WTC11 (cell line): Measurements from ENCODE around the gene CROCC2. TPM values are rescaled to one million over a fixed set of nuclear protein-coding genes. Genes with fewer than 3 reads are reported as not detected.

ENCODE experiments used
- ATAC-seq: fragments of 200-7000 bp; cut with Tn5 transposase; 2 replicates; pipeline ENCODE4 v1.10.0; 2021; ENCODE audit warnings: mild to moderate bottlenecking, moderate library complexity
- CTCF ChIA-PET: fragments of 300-600 bp; sonication (Branson Sonifier 250); formaldehyde crosslinking; loops from one replicate; lab custom pipeline; 2021; ENCODE audit warnings: antibody characterized with exemption; lab: Charles Lee
- POLR2A ChIA-PET: fragments of 350-600 bp; sonication (Branson Sonifier 250); formaldehyde crosslinking; loops from one replicate; lab custom pipeline; 2021; ENCODE audit warnings: antibody characterized with exemption; lab: Charles Lee
- DNase-seq: peaks from one replicate; pipeline ENCODE4 v3.0.0; 2021; ENCODE audit warnings: low spot score
- H3K27ac Mint-ChIP-seq: 2 replicates; pipeline ENCODE4 v1.8.0; 2021; ENCODE audit warnings: mixed read lengths
- H3K27me3 Mint-ChIP-seq: 2 replicates; pipeline ENCODE4 v1.8.0; 2021; ENCODE audit warnings: low read depth, mild to moderate bottlenecking, moderate library complexity, mixed read lengths
- H3K36me3 Mint-ChIP-seq: 2 replicates; pipeline ENCODE4 v1.8.0; 2021; ENCODE audit warnings: mixed read lengths
- H3K4me1 Mint-ChIP-seq: 2 replicates; pipeline ENCODE4 v1.8.0; 2022; ENCODE audit warnings: mixed read lengths
- H3K4me3 Mint-ChIP-seq: 2 replicates; pipeline ENCODE4 v1.8.0; 2021; ENCODE audit warnings: mild to moderate bottlenecking, moderate library complexity, mixed read lengths
- H3K9me3 Mint-ChIP-seq: 2 replicates; pipeline ENCODE4 v1.8.0; 2021; ENCODE audit warnings: mixed read lengths
- AFF4 ChIP-seq: sonication (generic); formaldehyde crosslinking; IDR thresholded peaks from 2 replicates; pipeline ENCODE4 v1.8.1; 2023; ENCODE audit warnings: mild to moderate bottlenecking, missing genetic modification reagents, borderline replicate concordance
- AR ChIP-seq: fragments of 250-450 bp; sonication (Bioruptor Pico); IDR thresholded peaks from 2 replicates; pipeline ENCODE4 v1.9.0; 2021; ENCODE audit warnings: mild to moderate bottlenecking
- ARID4B ChIP-seq: sonication (generic); formaldehyde crosslinking; IDR thresholded peaks from 2 replicates; pipeline ENCODE4 v1.8.0; 2023; ENCODE audit warnings: missing genetic modification reagents, mild to moderate bottlenecking, borderline replicate concordance
- ATF3 ChIP-seq: sonication (generic); formaldehyde crosslinking; conservative IDR thresholded peaks from 2 replicates; pipeline ENCODE4 v1.8.1; 2022; ENCODE audit warnings: mild to moderate bottlenecking, missing genetic modification reagents
- E2F1 ChIP-seq: sonication (generic); formaldehyde crosslinking; IDR thresholded peaks from 2 replicates; pipeline ENCODE4 v1.8.0; 2022; ENCODE audit warnings: mild to moderate bottlenecking, missing genetic modification reagents
- E2F4 ChIP-seq: sonication (generic); formaldehyde crosslinking; IDR thresholded peaks from 2 replicates; pipeline ENCODE4 v1.8.1; 2022; ENCODE audit warnings: low read depth, mild to moderate bottlenecking, moderate library complexity, missing genetic modification reagents, borderline replicate concordance
- ELF4 ChIP-seq: sonication (generic); formaldehyde crosslinking; IDR thresholded peaks from 2 replicates; pipeline ENCODE4 v1.8.1; 2022; ENCODE audit warnings: low read depth, mild to moderate bottlenecking, moderate library complexity, missing genetic modification reagents
- ESRRA ChIP-seq: sonication (generic); formaldehyde crosslinking; IDR thresholded peaks from 2 replicates; pipeline ENCODE4 v1.8.1; 2022; ENCODE audit warnings: mild to moderate bottlenecking, missing genetic modification reagents, borderline replicate concordance
- HMGXB4 ChIP-seq: sonication (generic); formaldehyde crosslinking; IDR thresholded peaks from 2 replicates; pipeline ENCODE4 v1.8.1; 2023; ENCODE audit warnings: mild to moderate bottlenecking, moderate library complexity, missing genetic modification reagents
- MLX ChIP-seq: sonication (generic); formaldehyde crosslinking; IDR thresholded peaks from 2 replicates; pipeline ENCODE4 v1.8.1; 2023; ENCODE audit warnings: mild to moderate bottlenecking, missing genetic modification reagents, moderate library complexity
- MXD4 ChIP-seq: fragments of 250-450 bp; sonication (Bioruptor Pico); IDR thresholded peaks from 2 replicates; pipeline ENCODE4 v1.8.0; 2021; ENCODE audit warnings: mild to moderate bottlenecking, moderate library complexity, borderline replicate concordance
- NR3C1 ChIP-seq: sonication (generic); formaldehyde crosslinking; conservative IDR thresholded peaks from 2 replicates; pipeline ENCODE4 v1.8.1; 2023; ENCODE audit warnings: low read depth, mild to moderate bottlenecking, missing genetic modification reagents
- USF2 ChIP-seq: sonication (generic); formaldehyde crosslinking; IDR thresholded peaks from 2 replicates; pipeline ENCODE4 v1.8.1; 2023; ENCODE audit warnings: mild to moderate bottlenecking, missing genetic modification reagents, moderate library complexity
- ZSCAN18 ChIP-seq: fragments of 250-450 bp; sonication (Bioruptor Pico); IDR thresholded peaks from 2 replicates; pipeline ENCODE4 v2.1.2; 2022; ENCODE audit warnings: mild to moderate bottlenecking, moderate library complexity
- total RNA-seq: library from RNA; stranded (reverse); gene quantifications from 3 replicates; pipeline ENCODE4 v1.2.3, GENCODE V29; 2021

Gene CROCC2
- total RNA-seq, 1 experiment from 2014 or later, result not detected

- Mint-ChIP-seq H3K9me3 (no peaks in the 10 kb centered on the region), H3K4me3 (no peak overlapping the region), H3K27ac (no peak overlapping the region), H3K27me3 (no peaks in the 10 kb centered on the region; the same call in 1 of the 2 replicates), H3K36me3 (no peaks in the 10 kb centered on the region), H3K4me1 (no peaks in the 10 kb centered on the region)
- TF ChIP-seq MLX (CRISPR knock-in tag) (no peak), AR (CRISPR knock-in tag) (no peak), E2F1 (CRISPR knock-in tag) (no peak), NR3C1 (no peak), HMGXB4 (CRISPR knock-in tag) (no peak), ARID4B (no peak), ESRRA (no peak)
- DNase-seq (no peak), ATAC-seq (no peak)
- ChIA-PET POLR2A (interaction anchor here (0.5 kb wide), 1 partner anchor 626 kb away, joined by 7 read pairs; no protein-coding TSS in a partner anchor), CTCF (interaction anchor here (2.5 kb wide), 1 partner anchor 10 kb away, joined by 16 read pairs; no protein-coding TSS in a partner anchor)
Measured at GRCh38 chr2:240861547-240861946, 44.6 kb upstream of the CROCC2 start.

GRCh38 chr2:240864475-240864874 lies 41.7 kb upstream of the CROCC2 start:
- CTCF ChIA-PET, result interaction anchor here (0.7 to 1.8 kb wide), 2 partner anchors 50 to 606 kb away, joined by 3 to 7 read pairs; no protein-coding TSS in a partner anchor
- ATAC-seq (no peak), DNase-seq (no peak)
- Mint-ChIP-seq H3K36me3 (no peaks in the 10 kb centered on the region), H3K27ac (no peak overlapping the region), H3K9me3 (no peaks in the 10 kb centered on the region), H3K4me1 (no peaks in the 10 kb centered on the region), H3K4me3 (no peak overlapping the region), H3K27me3 (no peaks in the 10 kb centered on the region; the same call in 1 of the 2 replicates)
- POLR2A ChIA-PET, result no interaction called here
- TF ChIP-seq ELF4 (no peak), E2F4 (no peak), ATF3 (CRISPR knock-in tag) (no peak), USF2 (CRISPR knock-in tag) (no peak), MXD4 (no peak), AFF4 (CRISPR knock-in tag) (no peak), NR3C1 (no peak), ZSCAN18 (no peak)
